K562 (cell line): ENCODE data around the gene CYBB.

Experiments
- EP300 ChIP-seq: IDR thresholded peaks from 2 replicates; pipeline ENCODE4 v1.6.1; 2012; ENCODE audit warnings: low read length, improper control_type of control experiment
- GATAD2B ChIP-seq: fragments of 450-650 bp; IDR thresholded peaks from 2 replicates; pipeline ENCODE4 v1.6.1; 2017; ENCODE audit warnings: mild to moderate bottlenecking, borderline replicate concordance
- TF ChIP-seq, protein P1 (sequence below), 3 experiments: IDR thresholded peaks in 2 of 3; conservative IDR thresholded peaks in 1 of 3; 2 replicates each; pipeline ENCODE4 v1.5.1; 2011 to 2012; ENCODE audit warnings: low read length in 3 of 3, mild to moderate bottlenecking in 3 of 3, control low read depth in 2 of 3, improper control_type of control experiment in 1 of 3, inconsistent platforms in 1 of 3, low read depth in 1 of 3, mixed read lengths in 1 of 3, moderate library complexity in 1 of 3; ENCODE audit not compliant: insufficient read depth in 2 of 3
- TF ChIP-seq, protein P2 (sequence below), 2 experiments: fragments of 450-650 bp; IDR thresholded peaks; 2 replicates each; pipeline ENCODE4 v1.6.1; 2018; ENCODE audit warnings: mild to moderate bottlenecking in 2 of 2, low read depth in 1 of 2; ENCODE audit not compliant: partially characterized antibody in 2 of 2
- TF ChIP-seq, protein P3 (sequence below): sonication (generic); formaldehyde crosslinking; IDR thresholded peaks from 2 replicates; pipeline ENCODE4 v1.9.0; 2022; ENCODE audit warnings: mild to moderate bottlenecking, missing genetic modification reagents

DNA sequence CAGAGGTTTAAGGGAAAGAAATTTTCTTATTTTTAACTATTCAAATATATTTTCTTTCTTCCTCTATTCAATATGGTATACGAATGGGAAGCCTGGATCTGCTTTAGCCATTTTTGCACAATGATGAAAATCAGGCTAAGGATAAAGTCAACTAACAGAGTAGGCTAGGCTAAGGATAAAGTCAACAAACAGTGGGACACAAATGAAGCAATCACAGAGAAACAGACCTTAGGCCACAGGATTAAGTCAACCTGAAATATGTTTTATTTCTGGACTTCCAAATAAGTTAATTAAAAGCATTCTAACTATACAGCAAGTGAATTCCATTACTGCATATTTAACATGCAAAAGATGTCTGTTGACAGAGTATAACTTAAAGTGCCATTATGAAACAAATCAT is 50.5 kb downstream of the CYBB start:
- TF ChIP-seq, protein P1, sequence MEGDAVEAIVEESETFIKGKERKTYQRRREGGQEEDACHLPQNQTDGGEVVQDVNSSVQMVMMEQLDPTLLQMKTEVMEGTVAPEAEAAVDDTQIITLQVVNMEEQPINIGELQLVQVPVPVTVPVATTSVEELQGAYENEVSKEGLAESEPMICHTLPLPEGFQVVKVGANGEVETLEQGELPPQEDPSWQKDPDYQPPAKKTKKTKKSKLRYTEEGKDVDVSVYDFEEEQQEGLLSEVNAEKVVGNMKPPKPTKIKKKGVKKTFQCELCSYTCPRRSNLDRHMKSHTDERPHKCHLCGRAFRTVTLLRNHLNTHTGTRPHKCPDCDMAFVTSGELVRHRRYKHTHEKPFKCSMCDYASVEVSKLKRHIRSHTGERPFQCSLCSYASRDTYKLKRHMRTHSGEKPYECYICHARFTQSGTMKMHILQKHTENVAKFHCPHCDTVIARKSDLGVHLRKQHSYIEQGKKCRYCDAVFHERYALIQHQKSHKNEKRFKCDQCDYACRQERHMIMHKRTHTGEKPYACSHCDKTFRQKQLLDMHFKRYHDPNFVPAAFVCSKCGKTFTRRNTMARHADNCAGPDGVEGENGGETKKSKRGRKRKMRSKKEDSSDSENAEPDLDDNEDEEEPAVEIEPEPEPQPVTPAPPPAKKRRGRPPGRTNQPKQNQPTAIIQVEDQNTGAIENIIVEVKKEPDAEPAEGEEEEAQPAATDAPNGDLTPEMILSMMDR (IDR thresholded peaks at IDR 0.05 in 2 of 3, conservative IDR thresholded peaks at IDR 0.05 in 1 of 3; ENCODE audit: insufficient read depth in 2 of 3, low read depth in 1 of 3, low read length in 3 of 3), result no peak
- TF ChIP-seq GATAD2B (no peak), EP300 (no peak)
- TF ChIP-seq, protein P2, sequence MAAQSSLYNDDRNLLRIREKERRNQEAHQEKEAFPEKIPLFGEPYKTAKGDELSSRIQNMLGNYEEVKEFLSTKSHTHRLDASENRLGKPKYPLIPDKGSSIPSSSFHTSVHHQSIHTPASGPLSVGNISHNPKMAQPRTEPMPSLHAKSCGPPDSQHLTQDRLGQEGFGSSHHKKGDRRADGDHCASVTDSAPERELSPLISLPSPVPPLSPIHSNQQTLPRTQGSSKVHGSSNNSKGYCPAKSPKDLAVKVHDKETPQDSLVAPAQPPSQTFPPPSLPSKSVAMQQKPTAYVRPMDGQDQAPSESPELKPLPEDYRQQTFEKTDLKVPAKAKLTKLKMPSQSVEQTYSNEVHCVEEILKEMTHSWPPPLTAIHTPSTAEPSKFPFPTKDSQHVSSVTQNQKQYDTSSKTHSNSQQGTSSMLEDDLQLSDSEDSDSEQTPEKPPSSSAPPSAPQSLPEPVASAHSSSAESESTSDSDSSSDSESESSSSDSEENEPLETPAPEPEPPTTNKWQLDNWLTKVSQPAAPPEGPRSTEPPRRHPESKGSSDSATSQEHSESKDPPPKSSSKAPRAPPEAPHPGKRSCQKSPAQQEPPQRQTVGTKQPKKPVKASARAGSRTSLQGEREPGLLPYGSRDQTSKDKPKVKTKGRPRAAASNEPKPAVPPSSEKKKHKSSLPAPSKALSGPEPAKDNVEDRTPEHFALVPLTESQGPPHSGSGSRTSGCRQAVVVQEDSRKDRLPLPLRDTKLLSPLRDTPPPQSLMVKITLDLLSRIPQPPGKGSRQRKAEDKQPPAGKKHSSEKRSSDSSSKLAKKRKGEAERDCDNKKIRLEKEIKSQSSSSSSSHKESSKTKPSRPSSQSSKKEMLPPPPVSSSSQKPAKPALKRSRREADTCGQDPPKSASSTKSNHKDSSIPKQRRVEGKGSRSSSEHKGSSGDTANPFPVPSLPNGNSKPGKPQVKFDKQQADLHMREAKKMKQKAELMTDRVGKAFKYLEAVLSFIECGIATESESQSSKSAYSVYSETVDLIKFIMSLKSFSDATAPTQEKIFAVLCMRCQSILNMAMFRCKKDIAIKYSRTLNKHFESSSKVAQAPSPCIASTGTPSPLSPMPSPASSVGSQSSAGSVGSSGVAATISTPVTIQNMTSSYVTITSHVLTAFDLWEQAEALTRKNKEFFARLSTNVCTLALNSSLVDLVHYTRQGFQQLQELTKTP (IDR thresholded peaks at IDR 0.05; ENCODE audit: low read depth in 1 of 2, partially characterized antibody in 2 of 2), result no peak
- TF ChIP-seq, protein P3, sequence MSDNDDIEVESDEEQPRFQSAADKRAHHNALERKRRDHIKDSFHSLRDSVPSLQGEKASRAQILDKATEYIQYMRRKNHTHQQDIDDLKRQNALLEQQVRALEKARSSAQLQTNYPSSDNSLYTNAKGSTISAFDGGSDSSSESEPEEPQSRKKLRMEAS, result no peak
